Measurements from ENCODE around the gene BAZ1A.
"Not testable (repeated sequence)": the region's sequence is repeated elsewhere in the genome, so short reads cannot be mapped to it uniquely, and the experiment has no call there.

BAZ1A gene

GRCh38 chr14:34810028-34810427, 65.1 kb downstream of the BAZ1A start:
- WGBS, 2 experiments (ENCODE audit: insufficient coverage in 2 of 2): no CpG with 5 or more reads among the region's 2 CpGs
- Histone ChIP-seq H3K27ac (ENCODE audit: low read depth, low read length, severe bottlenecking) (no peak overlapping the region), H3K9me3 (ENCODE audit: control insufficient read depth, low read length) (no peaks in the 10 kb centered on the region), H3K4me3 (ENCODE audit: extremely low read depth, insufficient read depth, low read length, poor library complexity, severe bottlenecking) (no peak overlapping the region), H3K36me3 (ENCODE audit: control insufficient read depth, insufficient read depth, low read length) (peaks cover 39% of the 10 kb centered on the region), H3K4me1 (ENCODE audit: control insufficient read depth, insufficient read depth, low read length, poor library complexity, severe bottlenecking) (no peaks in the 10 kb centered on the region)

GRCh38 chr14:34806257-34806656, 68.9 kb downstream of the BAZ1A start:
- Histone ChIP-seq H3K9me3 (ENCODE audit: control insufficient read depth, low read length) (no peaks in the 10 kb centered on the region), H3K27ac (ENCODE audit: low read depth, low read length, severe bottlenecking) (no peak overlapping the region), H3K36me3 (ENCODE audit: control insufficient read depth, insufficient read depth, low read length) (peaks cover 61% of the 10 kb centered on the region), H3K4me1 (ENCODE audit: control insufficient read depth, insufficient read depth, low read length, poor library complexity, severe bottlenecking) (no peaks in the 10 kb centered on the region), H3K4me3 (ENCODE audit: extremely low read depth, insufficient read depth, low read length, poor library complexity, severe bottlenecking) (no peak overlapping the region)
- WGBS, 2 experiments (ENCODE audit: insufficient coverage in 2 of 2): 100% methylated on average over 2 of the region's 3 CpGs; no CpG with 5 or more reads in 1 of the 2 experiments

- WGBS, 2 experiments (ENCODE audit: insufficient coverage in 2 of 2): 94 to 100% methylated on average over 1 to 2 of the region's 3 CpGs
- H3K36me3 ChIP-seq (ENCODE audit: control insufficient read depth, insufficient read depth, low read length): peaks cover 65% of the 10 kb centered on the region
These were observed 70.2 kb downstream of the BAZ1A start for GRCh38 chr14:34804933-34805332.

GRCh38 chr14:34798861-34799260, 76.3 kb downstream of the BAZ1A start:
- peaks cover 57% of the 10 kb centered on the region for H3K36me3 ChIP-seq (ENCODE audit: control insufficient read depth, insufficient read depth, low read length)
- no CpG with 5 or more reads among the region's 2 CpGs for WGBS, 2 experiments (ENCODE audit: insufficient coverage in 2 of 2)

More at GRCh38 chr14:34804933-34805332, 70.2 kb downstream of the BAZ1A start:
- no peaks in the 10 kb centered on the region for H3K9me3 ChIP-seq (ENCODE audit: control insufficient read depth, low read length)
- no peak overlapping the region for H3K4me3 ChIP-seq (ENCODE audit: extremely low read depth, insufficient read depth, low read length, poor library complexity, severe bottlenecking)
- no peak overlapping the region for H3K27ac ChIP-seq (ENCODE audit: low read depth, low read length, severe bottlenecking)
- no peaks in the 10 kb centered on the region for H3K4me1 ChIP-seq (ENCODE audit: control insufficient read depth, insufficient read depth, low read length, poor library complexity, severe bottlenecking)

GRCh38 chr14:34797747-34798583, 77.2 kb downstream of the BAZ1A start:
- WGBS, 2 experiments (ENCODE audit: insufficient coverage in 2 of 2): 90 to 95% methylated on average over 11 to 22 of the region's 24 CpGs
- Histone ChIP-seq H3K27ac (ENCODE audit: low read depth, low read length, severe bottlenecking) (no peak overlapping the region), H3K36me3 (ENCODE audit: control insufficient read depth, insufficient read depth, low read length) (peaks cover 65% of the 10 kb centered on the region), H3K4me3 (ENCODE audit: extremely low read depth, insufficient read depth, low read length, poor library complexity, severe bottlenecking) (no peak overlapping the region), H3K4me1 (ENCODE audit: control insufficient read depth, insufficient read depth, low read length, poor library complexity, severe bottlenecking) (no peaks in the 10 kb centered on the region), H3K9me3 (ENCODE audit: control insufficient read depth, low read length) (peaks cover 6% of the 10 kb centered on the region)

More at GRCh38 chr14:34798861-34799260, 76.3 kb downstream of the BAZ1A start:
- not testable (repeated sequence) for H3K9me3 ChIP-seq (ENCODE audit: control insufficient read depth, low read length); H3K4me1 ChIP-seq (ENCODE audit: control insufficient read depth, insufficient read depth, low read length, poor library complexity, severe bottlenecking); H3K27ac ChIP-seq (ENCODE audit: low read depth, low read length, severe bottlenecking); H3K4me3 ChIP-seq (ENCODE audit: extremely low read depth, insufficient read depth, low read length, poor library complexity, severe bottlenecking)

- Histone ChIP-seq H3K27ac (ENCODE audit: low read depth, low read length, severe bottlenecking) (no peak overlapping the region), H3K9me3 (ENCODE audit: control insufficient read depth, low read length) (peaks cover 6% of the 10 kb centered on the region), H3K36me3 (ENCODE audit: control insufficient read depth, insufficient read depth, low read length) (peaks cover 60% of the 10 kb centered on the region), H3K4me3 (ENCODE audit: extremely low read depth, insufficient read depth, low read length, poor library complexity, severe bottlenecking) (no peak overlapping the region), H3K4me1 (ENCODE audit: control insufficient read depth, insufficient read depth, low read length, poor library complexity, severe bottlenecking) (no peaks in the 10 kb centered on the region)
- no CpG with 5 or more reads among the region's 1 CpG for WGBS, 2 experiments (ENCODE audit: insufficient coverage in 2 of 2)
These were observed 78.3 kb downstream of the BAZ1A start for GRCh38 chr14:34796902-34797301.

GRCh38 chr14:34794941-34795340, 80.2 kb downstream of the BAZ1A start:
- H3K27ac ChIP-seq (ENCODE audit: low read depth, low read length, severe bottlenecking): no peak overlapping the region
- peaks cover 6% of the 10 kb centered on the region for H3K9me3 ChIP-seq (ENCODE audit: control insufficient read depth, low read length)
- WGBS, 2 experiments (ENCODE audit: insufficient coverage in 2 of 2): no CpG with 5 or more reads among the region's 1 CpG

GRCh38 chr14:34794217-34794616, 80.9 kb downstream of the BAZ1A start:
- Histone ChIP-seq H3K4me1 (ENCODE audit: control insufficient read depth, insufficient read depth, low read length, poor library complexity, severe bottlenecking) (no peaks in the 10 kb centered on the region), H3K36me3 (ENCODE audit: control insufficient read depth, insufficient read depth, low read length) (peaks cover 55% of the 10 kb centered on the region), H3K4me3 (ENCODE audit: extremely low read depth, insufficient read depth, low read length, poor library complexity, severe bottlenecking) (no peak overlapping the region), H3K27ac (ENCODE audit: low read depth, low read length, severe bottlenecking) (no peak overlapping the region), H3K9me3 (ENCODE audit: control insufficient read depth, low read length) (peaks cover 6% of the 10 kb centered on the region)
- WGBS, 2 experiments (ENCODE audit: insufficient coverage in 2 of 2): 100% methylated on average over 1 of the region's 2 CpGs

More at GRCh38 chr14:34794941-34795340, 80.2 kb downstream of the BAZ1A start:
- H3K4me3 ChIP-seq (ENCODE audit: extremely low read depth, insufficient read depth, low read length, poor library complexity, severe bottlenecking): no peak overlapping the region
- no peaks in the 10 kb centered on the region for H3K4me1 ChIP-seq (ENCODE audit: control insufficient read depth, insufficient read depth, low read length, poor library complexity, severe bottlenecking)
- peaks cover 62% of the 10 kb centered on the region for H3K36me3 ChIP-seq (ENCODE audit: control insufficient read depth, insufficient read depth, low read length)

GRCh38 chr14:34792598-34792997, 82.6 kb downstream of the BAZ1A start:
- 83 to 100% methylated on average over 1 of the region's 1 CpG for WGBS, 2 experiments (ENCODE audit: insufficient coverage in 2 of 2)
- Histone ChIP-seq H3K4me3 (ENCODE audit: extremely low read depth, insufficient read depth, low read length, poor library complexity, severe bottlenecking) (no peak overlapping the region), H3K36me3 (ENCODE audit: control insufficient read depth, insufficient read depth, low read length) (peaks cover 53% of the 10 kb centered on the region), H3K9me3 (ENCODE audit: control insufficient read depth, low read length) (no peaks in the 10 kb centered on the region), H3K4me1 (ENCODE audit: control insufficient read depth, insufficient read depth, low read length, poor library complexity, severe bottlenecking) (no peaks in the 10 kb centered on the region), H3K27ac (ENCODE audit: low read depth, low read length, severe bottlenecking) (no peak overlapping the region)

GRCh38 chr14:34785223-34786006, 89.7 kb downstream of the BAZ1A start:
- Histone ChIP-seq H3K4me1 (ENCODE audit: control insufficient read depth, insufficient read depth, low read length, poor library complexity, severe bottlenecking) (no peaks in the 10 kb centered on the region), H3K36me3 (ENCODE audit: control insufficient read depth, insufficient read depth, low read length) (peaks cover 51% of the 10 kb centered on the region)

More at GRCh38 chr14:34785223-34786006, 89.7 kb downstream of the BAZ1A start:
- 93 to 100% methylated on average over 1 of the region's 3 CpGs for WGBS, 2 experiments (ENCODE audit: insufficient coverage in 2 of 2)
- Histone ChIP-seq H3K9me3 (ENCODE audit: control insufficient read depth, low read length) (no peaks in the 10 kb centered on the region), H3K4me3 (ENCODE audit: extremely low read depth, insufficient read depth, low read length, poor library complexity, severe bottlenecking) (no peak overlapping the region), H3K27ac (ENCODE audit: low read depth, low read length, severe bottlenecking) (no peak overlapping the region)

All from mesodermal cell (in vitro differentiated cells).